ENCODE results near the gene AZU1.

DNA sequence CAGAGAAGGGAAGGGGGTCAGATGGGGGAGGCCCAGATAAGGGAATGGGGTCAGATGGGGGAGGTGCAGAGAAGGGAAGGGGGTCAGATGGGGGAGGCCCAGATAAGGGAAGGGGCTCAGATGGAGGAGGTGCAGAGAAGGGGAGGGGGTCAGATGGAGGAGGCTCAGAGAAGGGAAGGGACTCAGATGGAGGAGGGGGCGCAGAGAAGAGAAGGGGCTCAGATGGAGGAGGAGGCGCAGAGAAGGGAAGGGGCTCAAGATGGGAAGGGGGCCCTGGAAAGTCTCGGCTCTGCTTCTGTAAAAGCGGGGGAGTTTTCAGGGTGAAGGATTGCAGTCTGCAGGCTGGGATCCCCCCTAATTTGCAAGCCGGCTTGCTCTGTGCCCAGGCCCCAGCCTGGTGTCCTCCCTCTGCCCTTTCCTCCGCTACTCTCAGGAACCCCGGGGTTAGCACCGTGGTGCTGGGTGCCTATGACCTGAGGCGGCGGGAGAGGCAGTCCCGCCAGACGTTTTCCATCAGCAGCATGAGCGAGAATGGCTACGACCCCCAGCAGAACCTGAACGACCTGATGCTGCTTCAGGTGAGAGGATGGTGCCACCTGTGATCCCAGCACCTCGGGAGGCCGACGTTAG, 1.6 kb downstream of the AZU1 start:
- TF ChIP-seq, protein P1, sequence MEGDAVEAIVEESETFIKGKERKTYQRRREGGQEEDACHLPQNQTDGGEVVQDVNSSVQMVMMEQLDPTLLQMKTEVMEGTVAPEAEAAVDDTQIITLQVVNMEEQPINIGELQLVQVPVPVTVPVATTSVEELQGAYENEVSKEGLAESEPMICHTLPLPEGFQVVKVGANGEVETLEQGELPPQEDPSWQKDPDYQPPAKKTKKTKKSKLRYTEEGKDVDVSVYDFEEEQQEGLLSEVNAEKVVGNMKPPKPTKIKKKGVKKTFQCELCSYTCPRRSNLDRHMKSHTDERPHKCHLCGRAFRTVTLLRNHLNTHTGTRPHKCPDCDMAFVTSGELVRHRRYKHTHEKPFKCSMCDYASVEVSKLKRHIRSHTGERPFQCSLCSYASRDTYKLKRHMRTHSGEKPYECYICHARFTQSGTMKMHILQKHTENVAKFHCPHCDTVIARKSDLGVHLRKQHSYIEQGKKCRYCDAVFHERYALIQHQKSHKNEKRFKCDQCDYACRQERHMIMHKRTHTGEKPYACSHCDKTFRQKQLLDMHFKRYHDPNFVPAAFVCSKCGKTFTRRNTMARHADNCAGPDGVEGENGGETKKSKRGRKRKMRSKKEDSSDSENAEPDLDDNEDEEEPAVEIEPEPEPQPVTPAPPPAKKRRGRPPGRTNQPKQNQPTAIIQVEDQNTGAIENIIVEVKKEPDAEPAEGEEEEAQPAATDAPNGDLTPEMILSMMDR (IDR thresholded peaks at IDR 0.05) = no peak
- no peak for TF ChIP-seq POLR2A (IDR thresholded peaks at IDR 0.05)
